GM12878 (cell line): ENCODE results near the gene RXYLT1. TPM values are rescaled to one million over a fixed set of nuclear protein-coding genes. Genes with fewer than 3 reads are reported as not detected.

Experiments used
- BHLHE40 ChIP-seq, 2 experiments: fragments of 450-650 bp in 1 of 2; IDR thresholded peaks; 2 replicates each; pipeline ENCODE4 v1.6.1; 2011 to 2017; ENCODE audit warnings: low read depth in 2 of 2, borderline replicate concordance in 1 of 2, improper control_type of control experiment in 1 of 2, low read length in 1 of 2, mild to moderate bottlenecking in 1 of 2
- CBX3 ChIP-seq: fragments of 200-600 bp; sonication (generic); IDR thresholded peaks from 2 replicates; pipeline ENCODE4 v1.6.1; 2016; ENCODE audit warnings: low read depth, borderline replicate concordance
- CBX5 ChIP-seq: sonication (generic); IDR thresholded peaks from 2 replicates; pipeline ENCODE4 v1.6.1; 2016; ENCODE audit warnings: low read depth, moderate library complexity, mild to moderate bottlenecking, inconsistent platforms
- CREB1 ChIP-seq: IDR thresholded peaks from 2 replicates; pipeline ENCODE4 v1.6.1; 2012; ENCODE audit warnings: low read depth, mild to moderate bottlenecking, inconsistent platforms
- DPF2 ChIP-seq: fragments of 450-650 bp; IDR thresholded peaks from 2 replicates; pipeline ENCODE4 v1.6.1; 2017; ENCODE audit warnings: mild to moderate bottlenecking
- ESRRA ChIP-seq: IDR thresholded peaks from 2 replicates; pipeline ENCODE4 v1.6.1; 2012; ENCODE audit warnings: mild to moderate bottlenecking, low read length, improper control_type of control experiment
- FOXK2 ChIP-seq: fragments of 450-650 bp; IDR thresholded peaks from 2 replicates; pipeline ENCODE4 v1.6.1; 2017; ENCODE audit warnings: mild to moderate bottlenecking, moderate library complexity
- FOXM1 ChIP-seq: IDR thresholded peaks from 2 replicates; pipeline ENCODE4 v1.6.1; 2012; ENCODE audit warnings: low read depth, mild to moderate bottlenecking, inconsistent platforms, low read length, moderate library complexity
- HDGF ChIP-seq: fragments of 450-650 bp; IDR thresholded peaks from 2 replicates; pipeline ENCODE4 v1.6.1; 2016; ENCODE audit warnings: antibody characterized with exemption
- IKZF2 ChIP-seq, 2 experiments: fragments of 450-650 bp; IDR thresholded peaks; 2 replicates each; pipeline ENCODE4 v1.6.1; 2017; ENCODE audit warnings: mild to moderate bottlenecking in 2 of 2, moderate library complexity in 2 of 2
- JUND ChIP-seq: IDR thresholded peaks from 2 replicates; pipeline ENCODE4 v1.6.1; 2012; ENCODE audit warnings: low read depth, mild to moderate bottlenecking, low read length, improper control_type of control experiment, moderate library complexity
- LARP7 ChIP-seq: fragments of 450-650 bp; IDR thresholded peaks from 2 replicates; pipeline ENCODE4 v1.6.1; 2017; ENCODE audit warnings: mild to moderate bottlenecking
- MEF2A ChIP-seq: IDR thresholded peaks from 2 replicates; pipeline ENCODE4 v1.6.1; 2011; ENCODE audit warnings: low read depth, mild to moderate bottlenecking, low read length, moderate library complexity; ENCODE audit not compliant: insufficient read depth
- MTA2 ChIP-seq: fragments of 450-650 bp; IDR thresholded peaks from 2 replicates; pipeline ENCODE4 v1.6.1; 2016; ENCODE audit warnings: low read depth, mild to moderate bottlenecking, moderate library complexity
- NFYA ChIP-seq: IDR thresholded peaks from 2 replicates; pipeline ENCODE4 v1.6.1; 2011; ENCODE audit warnings: low read depth, mild to moderate bottlenecking, low read length, improper control_type of control experiment, borderline replicate concordance
- NRF1 ChIP-seq: conservative IDR thresholded peaks from 2 replicates; pipeline ENCODE4 v1.6.1; 2011; ENCODE audit warnings: mild to moderate bottlenecking, low read depth, low read length, improper control_type of control experiment
- PAX8 ChIP-seq: fragments of 450-650 bp; IDR thresholded peaks from 2 replicates; pipeline ENCODE4 v1.6.1; 2017; ENCODE audit warnings: mild to moderate bottlenecking, moderate library complexity
- POLR2AphosphoS2 ChIP-seq: IDR thresholded peaks from 2 replicates; pipeline ENCODE4 v1.6.1; 2011; ENCODE audit warnings: low read depth, mild to moderate bottlenecking, low read length, improper control_type of control experiment, moderate library complexity
- POLR2AphosphoS5 ChIP-seq: IDR thresholded peaks from 2 replicates; pipeline ENCODE4 v1.6.1; 2011; ENCODE audit warnings: mild to moderate bottlenecking, low read length, inconsistent platforms
- RBBP5 ChIP-seq: fragments of 200-600 bp; sonication (generic); conservative IDR thresholded peaks from 2 replicates; pipeline ENCODE4 v1.6.1; 2016
- RUNX3 ChIP-seq: IDR thresholded peaks from 2 replicates; pipeline ENCODE4 v1.6.1; 2012; ENCODE audit warnings: low read length, inconsistent platforms
- SMAD5 ChIP-seq: IDR thresholded peaks from 2 replicates; pipeline ENCODE4 v1.6.1; 2016; ENCODE audit warnings: antibody characterized with exemption, low read depth
- SMC3 ChIP-seq: IDR thresholded peaks from 2 replicates; pipeline ENCODE4 v1.6.1; 2011; ENCODE audit warnings: low read length, improper control_type of control experiment, borderline replicate concordance
- SPI1 ChIP-seq: IDR thresholded peaks from 2 replicates; pipeline ENCODE4 v1.6.1; 2011; ENCODE audit warnings: low read depth, mild to moderate bottlenecking, low read length, moderate library complexity, borderline replicate concordance; ENCODE audit not compliant: insufficient read depth
- STAT1 ChIP-seq: fragments of 450-650 bp; conservative IDR thresholded peaks from 2 replicates; pipeline ENCODE4 v1.6.1; 2014; ENCODE audit warnings: antibody characterized with exemption, mild to moderate bottlenecking
- TBL1XR1 ChIP-seq: IDR thresholded peaks from 2 replicates; pipeline ENCODE4 v1.6.1; 2012; ENCODE audit warnings: low read depth, low read length, improper control_type of control experiment
- TCF7 ChIP-seq: IDR thresholded peaks from 2 replicates; pipeline ENCODE4 v1.6.1; 2014; ENCODE audit warnings: antibody characterized with exemption, borderline replicate concordance
- WRNIP1 ChIP-seq: IDR thresholded peaks from 2 replicates; pipeline ENCODE4 v1.6.1; 2011; ENCODE audit warnings: low read depth, low read length, improper control_type of control experiment, borderline replicate concordance
- ZNF274 ChIP-seq: IDR thresholded peaks from one replicate; pipeline ENCODE4 v1.8.0; 2011; ENCODE audit not compliant: insufficient read length, insufficient read depth
- polyA plus RNA-seq, 11 experiments: library from polyadenylated mRNA; depleted of rRNA in 4 of 11; unstranded in 6 of 11; stranded (reverse) in 5 of 11; fragments of >200 nt; fragmentation: Nextera tagmentation in 4 of 11; fragmentation: Illumina TruSeq in 1 of 11; extraction: Ambion mirVana in 4 of 11; extraction: Trizol in 1 of 11; gene quantifications; 1 replicate in 1 of 11; 2 replicates in 10 of 11; pipeline versions ENCODE4 v1.2.1 to v1.2.3, GENCODE V29; 2011 to 2016; ENCODE audit warnings: inconsistent platforms in 2 of 11, missing spikeins in 2 of 11, low read depth in 1 of 11
- total RNA-seq, 4 experiments: library from RNA; depleted of rRNA in 3 of 4; stranded (reverse); fragments of >200 nt in 3 of 4; fragmentation: Illumina TruSeq in 1 of 4; extraction: Trizol in 1 of 4; gene quantifications; 2 replicates each; pipeline versions ENCODE4 v1.2.1 to v1.2.3, GENCODE V29; 2013 to 2021
- TF ChIP-seq, protein P1 (sequence below): IDR thresholded peaks from 2 replicates; pipeline ENCODE4 v1.6.1; 2011; ENCODE audit warnings: borderline replicate concordance, low read depth, mild to moderate bottlenecking, moderate library complexity, low read length; ENCODE audit not compliant: insufficient read depth, poor library complexity, severe bottlenecking
- TF ChIP-seq, protein P2 (sequence below), 3 experiments: IDR thresholded peaks in 2 of 3; conservative IDR thresholded peaks in 1 of 3; 2 replicates each; pipeline ENCODE4 v1.5.1; 2011; ENCODE audit warnings: low read depth in 3 of 3, low read length in 3 of 3, mild to moderate bottlenecking in 3 of 3, control low read depth in 2 of 3, moderate library complexity in 2 of 3, inconsistent platforms in 1 of 3, mixed read lengths in 1 of 3; ENCODE audit not compliant: control insufficient read depth in 2 of 3, insufficient read depth in 1 of 3; ENCODE audit errors: extremely low read depth in 1 of 3

Gene RXYLT1
- total and polyA plus RNA-seq, 10 of the 15 experiments (the other 5 are each of a cell fraction or from before 2014, with no cell fraction given): 10.4 to 33.8 (median 21.5) TPM

- TF ChIP-seq BHLHE40 (IDR thresholded peaks at IDR 0.05; ENCODE audit: borderline replicate concordance in 1 of 2, low read depth in 2 of 2, low read length in 1 of 2): no peak; a peak in 1 of 4 replicates
- no peak for TF ChIP-seq NFYA
- TF ChIP-seq FOXK2: no peak
- no peak for TF ChIP-seq CBX5
- TF ChIP-seq SMAD5: peak; percentile 87
- TF ChIP-seq RUNX3: no peak; the same call in 1 of the 2 replicates
- peak; percentile 92 for TF ChIP-seq POLR2AphosphoS5
- TF ChIP-seq, protein P1, sequence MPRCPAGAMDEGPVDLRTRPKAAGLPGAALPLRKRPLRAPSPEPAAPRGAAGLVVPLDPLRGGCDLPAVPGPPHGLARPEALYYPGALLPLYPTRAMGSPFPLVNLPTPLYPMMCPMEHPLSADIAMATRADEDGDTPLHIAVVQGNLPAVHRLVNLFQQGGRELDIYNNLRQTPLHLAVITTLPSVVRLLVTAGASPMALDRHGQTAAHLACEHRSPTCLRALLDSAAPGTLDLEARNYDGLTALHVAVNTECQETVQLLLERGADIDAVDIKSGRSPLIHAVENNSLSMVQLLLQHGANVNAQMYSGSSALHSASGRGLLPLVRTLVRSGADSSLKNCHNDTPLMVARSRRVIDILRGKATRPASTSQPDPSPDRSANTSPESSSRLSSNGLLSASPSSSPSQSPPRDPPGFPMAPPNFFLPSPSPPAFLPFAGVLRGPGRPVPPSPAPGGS: no peak
- peak in 1 of 2 experiments; percentile 7; a peak in 1 of 4 replicates for TF ChIP-seq IKZF2 (IDR thresholded peaks at IDR 0.05)
- no peak for TF ChIP-seq CBX3
- TF ChIP-seq RBBP5: no peak
- TF ChIP-seq, protein P2, sequence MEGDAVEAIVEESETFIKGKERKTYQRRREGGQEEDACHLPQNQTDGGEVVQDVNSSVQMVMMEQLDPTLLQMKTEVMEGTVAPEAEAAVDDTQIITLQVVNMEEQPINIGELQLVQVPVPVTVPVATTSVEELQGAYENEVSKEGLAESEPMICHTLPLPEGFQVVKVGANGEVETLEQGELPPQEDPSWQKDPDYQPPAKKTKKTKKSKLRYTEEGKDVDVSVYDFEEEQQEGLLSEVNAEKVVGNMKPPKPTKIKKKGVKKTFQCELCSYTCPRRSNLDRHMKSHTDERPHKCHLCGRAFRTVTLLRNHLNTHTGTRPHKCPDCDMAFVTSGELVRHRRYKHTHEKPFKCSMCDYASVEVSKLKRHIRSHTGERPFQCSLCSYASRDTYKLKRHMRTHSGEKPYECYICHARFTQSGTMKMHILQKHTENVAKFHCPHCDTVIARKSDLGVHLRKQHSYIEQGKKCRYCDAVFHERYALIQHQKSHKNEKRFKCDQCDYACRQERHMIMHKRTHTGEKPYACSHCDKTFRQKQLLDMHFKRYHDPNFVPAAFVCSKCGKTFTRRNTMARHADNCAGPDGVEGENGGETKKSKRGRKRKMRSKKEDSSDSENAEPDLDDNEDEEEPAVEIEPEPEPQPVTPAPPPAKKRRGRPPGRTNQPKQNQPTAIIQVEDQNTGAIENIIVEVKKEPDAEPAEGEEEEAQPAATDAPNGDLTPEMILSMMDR (IDR thresholded peaks at IDR 0.05 in 2 of 3, conservative IDR thresholded peaks at IDR 0.05 in 1 of 3; ENCODE audit: control insufficient read depth in 2 of 3, extremely low read depth in 1 of 3, insufficient read depth in 1 of 3, low read depth in 3 of 3, low read length in 3 of 3): no peak
- TF ChIP-seq ZNF274: no peak
- TF ChIP-seq TBL1XR1: no peak
- TF ChIP-seq MEF2A: no peak
- no peak for TF ChIP-seq ESRRA
- TF ChIP-seq SPI1: no peak
- TF ChIP-seq NRF1: no peak
- peak; percentile 77; the same call in 1 of the 2 replicates for TF ChIP-seq STAT1
- TF ChIP-seq DPF2: peak; percentile 63
- TF ChIP-seq JUND: no peak
- no peak for TF ChIP-seq SMC3
- TF ChIP-seq PAX8: no peak
- TF ChIP-seq TCF7: no peak
- no peak for TF ChIP-seq POLR2AphosphoS2
- no peak for TF ChIP-seq MTA2
- no peak for TF ChIP-seq FOXM1
- TF ChIP-seq LARP7: peak; percentile 86
- TF ChIP-seq CREB1: peak; percentile 44
- TF ChIP-seq HDGF: no peak
- no peak for TF ChIP-seq WRNIP1
Measured at GRCh38 chr12:63779498-63780481, at the start of gene RXYLT1 (continued).
